ENCODE results near the gene DCTN4.

Gene DCTN4

GRCh38 chr5:150783422-150783928, 24.7 kb upstream of the DCTN4 start:
- H3K4me3 ChIP-seq (ENCODE audit: control insufficient read depth, low read depth, low read length) = peak overlapping the region; percentile 19
- TF ChIP-seq CTCF (conservative IDR thresholded peaks at IDR 0.05; ENCODE audit: control insufficient read depth, insufficient read depth, low read depth, low read length) = no peak

GRCh38 chr5:150782850-150783249, 24.0 kb upstream of the DCTN4 start:
- TF ChIP-seq CTCF (conservative IDR thresholded peaks at IDR 0.05; ENCODE audit: control insufficient read depth, insufficient read depth, low read depth, low read length) = no peak
- DNase-seq (ENCODE audit: low read depth) = no peak
- peak overlapping the region; percentile 42 for H3K4me3 ChIP-seq (ENCODE audit: control insufficient read depth, low read depth, low read length)

More at GRCh38 chr5:150783422-150783928, 24.7 kb upstream of the DCTN4 start:
- DNase-seq (ENCODE audit: low read depth) = peak; percentile 95

- no peak for TF ChIP-seq CTCF (conservative IDR thresholded peaks at IDR 0.05; ENCODE audit: control insufficient read depth, insufficient read depth, low read depth, low read length)
- peak; percentile 100 for DNase-seq (ENCODE audit: low read depth)
- H3K4me3 ChIP-seq (ENCODE audit: control insufficient read depth, low read depth, low read length) = peak overlapping the region; percentile 79
Measured at GRCh38 chr5:150781706-150782614, 23.1 kb upstream of the DCTN4 start.

- DNase-seq (ENCODE audit: low read depth) = peak; percentile 98
- H3K4me3 ChIP-seq (ENCODE audit: control insufficient read depth, low read depth, low read length) = peak overlapping the region; percentile 79
Measured at GRCh38 chr5:150780816-150781221, 22.0 kb upstream of the DCTN4 start.

GRCh38 chr5:150780187-150780692, 21.4 kb upstream of the DCTN4 start:
- no peak for TF ChIP-seq CTCF (conservative IDR thresholded peaks at IDR 0.05; ENCODE audit: control insufficient read depth, insufficient read depth, low read depth, low read length)
- DNase-seq (ENCODE audit: low read depth) = peak; percentile 95
- H3K4me3 ChIP-seq (ENCODE audit: control insufficient read depth, low read depth, low read length) = peak overlapping the region; percentile 79

More at GRCh38 chr5:150780816-150781221, 22.0 kb upstream of the DCTN4 start:
- TF ChIP-seq CTCF (conservative IDR thresholded peaks at IDR 0.05; ENCODE audit: control insufficient read depth, insufficient read depth, low read depth, low read length) = no peak

GRCh38 chr5:150779397-150780186, 20.8 kb upstream of the DCTN4 start:
- peak overlapping the region; percentile 79 for H3K4me3 ChIP-seq (ENCODE audit: control insufficient read depth, low read depth, low read length)
- no peak for TF ChIP-seq CTCF (conservative IDR thresholded peaks at IDR 0.05; ENCODE audit: control insufficient read depth, insufficient read depth, low read depth, low read length)
- DNase-seq (ENCODE audit: low read depth) = peak; percentile 75

Data from fibroblast of mammary gland (primary cell).